Stimulated activated CD8-positive, alpha-beta memory T cell treated with anti-CD3 and anti-CD28 coated beads, Interleukin-15, amount 100 ng/mL, for 4 hours (primary cell): ENCODE data around the gene MAML3.

Source experiments
- DNase-seq, 2 donors: peaks; one replicate each; pipeline ENCODE4 v3.0.0-alpha.2; 2020; ENCODE audit warnings: low read depth in 2 of 2

Gene MAML3

DNA sequence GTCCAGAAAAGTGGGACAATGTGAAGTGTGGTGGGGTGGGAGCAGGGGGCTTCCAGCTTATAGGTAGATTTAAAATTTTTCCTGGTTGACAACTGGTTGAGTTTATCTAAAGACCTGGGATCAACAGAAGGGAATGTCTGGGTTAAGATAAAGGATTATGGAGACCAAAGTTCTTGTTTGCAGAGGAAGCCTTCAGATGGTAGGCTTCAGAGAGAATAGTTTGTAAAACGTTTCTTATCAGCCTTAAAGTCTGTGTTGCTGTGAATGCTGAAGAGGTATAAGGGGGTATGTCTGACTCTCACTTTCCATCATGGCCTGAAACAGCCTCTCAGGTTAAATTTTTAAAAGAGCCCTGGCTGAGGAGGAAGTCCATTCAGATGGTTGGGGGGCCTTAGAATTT lies 467.9 kb downstream of the MAML3 start:
- DNase-seq = no peak

GRCh38 chr4:139685180-139685579 lies 468.8 kb downstream of the MAML3 start:
- no peak for DNase-seq

- DNase-seq = no peak
Measured at GRCh38 chr4:139684351-139684750, 469.6 kb downstream of the MAML3 start.

GRCh38 chr4:139682741-139683151 lies 471.2 kb downstream of the MAML3 start:
- DNase-seq = no peak

DNA sequence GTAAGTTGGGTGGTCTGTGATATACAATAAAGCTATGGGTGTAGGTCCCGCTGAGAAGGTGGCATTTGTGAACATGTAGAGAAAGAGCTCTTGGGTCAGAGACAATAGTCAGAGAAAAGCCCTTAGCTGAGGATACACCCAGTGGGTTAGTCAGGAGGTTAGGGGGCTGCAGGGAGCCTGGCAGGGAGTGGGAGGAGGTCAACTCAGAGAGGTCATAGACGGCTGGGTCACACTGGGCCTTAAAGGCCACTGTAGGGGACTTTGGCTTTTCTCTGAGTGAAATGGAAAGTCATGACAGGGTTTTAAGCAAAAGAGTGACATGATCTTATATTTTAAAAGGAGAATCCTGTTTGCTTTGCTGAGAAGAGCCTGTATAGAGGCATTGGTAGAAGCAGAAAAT lies 471.7 kb downstream of the MAML3 start:
- no peak for DNase-seq

DNA sequence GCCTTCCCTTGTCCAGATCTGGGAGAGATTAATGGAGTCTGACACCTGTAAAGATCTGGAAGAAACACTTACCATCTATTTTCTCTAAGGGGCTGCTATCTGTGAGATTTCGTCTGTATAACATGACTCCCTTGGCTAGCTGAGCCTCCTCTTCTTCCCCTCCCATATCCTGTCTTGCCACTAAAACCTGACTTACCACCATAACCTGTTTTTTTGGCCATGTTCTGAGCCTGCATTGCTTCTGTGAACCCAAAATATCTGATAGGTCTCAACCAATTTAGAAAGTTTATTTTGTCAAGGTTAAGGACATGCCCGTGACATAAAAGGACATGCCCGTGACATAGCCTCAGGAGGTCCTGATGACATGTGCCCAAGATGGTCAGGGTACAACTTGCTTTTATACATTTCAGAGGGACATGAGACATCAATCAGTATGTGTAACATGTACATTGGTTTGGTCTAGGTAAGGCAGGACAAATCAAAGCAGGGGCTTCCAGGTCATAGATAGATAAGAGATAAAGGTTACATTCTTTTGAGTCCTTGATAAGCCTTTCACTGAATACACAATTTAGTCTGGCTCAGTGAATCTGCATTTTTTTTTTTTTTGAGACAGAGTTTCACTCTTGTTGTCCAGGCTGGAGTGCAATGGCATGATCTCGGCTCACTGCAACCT lies 476.9 kb downstream of the MAML3 start:
- no peak for DNase-seq

GRCh38 chr4:139676365-139676764 lies 477.6 kb downstream of the MAML3 start:
- no peak for DNase-seq

DNA sequence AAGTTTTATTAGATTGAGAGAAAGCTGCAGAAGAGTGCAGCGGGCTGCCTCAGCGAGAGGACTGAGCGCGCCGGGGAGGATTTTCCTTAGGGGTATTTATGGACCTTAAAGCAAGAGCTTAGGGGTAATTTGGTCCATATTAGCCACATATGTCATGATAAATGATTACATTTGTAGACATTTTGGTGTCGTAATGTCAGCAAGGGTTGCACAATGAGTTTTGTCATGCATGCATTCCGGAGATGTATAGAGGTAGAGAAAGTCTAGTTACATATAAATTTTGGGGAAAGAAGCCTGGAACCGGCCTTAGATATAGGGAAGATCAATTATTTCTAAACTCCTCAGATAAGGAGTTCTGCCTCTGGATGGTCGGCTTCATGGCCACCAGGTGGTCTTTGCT lies 478.3 kb downstream of the MAML3 start:
- no peak for DNase-seq

- no peak for DNase-seq
Measured at GRCh38 chr4:139674875-139675550, 479.0 kb downstream of the MAML3 start.

GRCh38 chr4:139672732-139673131 lies 481.3 kb downstream of the MAML3 start:
- no peak for DNase-seq

GRCh38 chr4:139672215-139672614 lies 481.8 kb downstream of the MAML3 start:
- DNase-seq = no peak

- DNase-seq = no peak
Measured at GRCh38 chr4:139670775-139671174, 483.2 kb downstream of the MAML3 start.

GRCh38 chr4:139669890-139670289 lies 484.1 kb downstream of the MAML3 start:
- DNase-seq = no peak

DNA sequence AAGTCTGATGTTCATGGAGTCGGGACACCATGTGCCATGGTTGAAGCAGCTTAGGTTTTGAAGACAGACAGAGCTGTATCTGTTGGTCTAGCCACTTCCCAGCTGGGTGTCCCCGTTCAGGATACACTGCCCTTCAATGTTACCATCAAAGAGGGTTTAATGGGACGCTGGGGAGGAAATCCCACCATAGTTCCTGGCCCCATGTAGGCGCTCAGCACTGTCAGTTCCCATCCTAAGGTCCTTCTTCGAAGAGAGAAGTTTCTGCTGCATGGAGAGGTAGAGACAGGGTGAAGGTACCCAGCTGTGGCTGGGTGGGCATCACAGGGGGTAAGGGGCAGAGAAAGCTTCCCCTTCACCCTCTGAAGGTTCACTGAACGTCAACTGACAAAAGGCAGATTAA lies 484.6 kb downstream of the MAML3 start:
- no peak for DNase-seq

GRCh38 chr4:139668658-139669201 lies 485.3 kb downstream of the MAML3 start:
- no peak for DNase-seq

GRCh38 chr4:139668036-139668435 lies 485.9 kb downstream of the MAML3 start:
- no peak for DNase-seq
